OCI-LY7 (cell line): ENCODE data around the gene MAP3K5. TPM values are rescaled to one million over a fixed set of nuclear protein-coding genes. Genes with fewer than 3 reads are reported as not detected.

Experiments
- BruUV-seq: library from RNA; stranded (reverse); fragments of 400-500 nt; replicated peaks from 2 replicates; lab custom pipeline; 2021; lab: Mats Ljungman, UMichigan
- CTCF ChIA-PET: fragments of 300-600 bp; sonication (Branson Sonifier 250); formaldehyde crosslinking; loops from one replicate; lab custom pipeline; 2022; ENCODE audit warnings: antibody characterized with exemption; ENCODE audit not compliant: unreplicated experiment; lab: Charles Lee
- POLR2A ChIA-PET: fragments of 300-600 bp; sonication (Branson Sonifier 250); formaldehyde crosslinking; loops from one replicate; lab custom pipeline; 2022; ENCODE audit warnings: antibody characterized with exemption; lab: Charles Lee
- DNase-seq: peaks from one replicate; pipeline ENCODE4 v3.0.0-alpha.2; 2015; ENCODE audit warnings: low spot score
- H2AFZ ChIP-seq: fragments of 200-600 bp; sonication (generic), shearing (Covaris generic); 2 replicates; pipeline ENCODE4 v1.6.1; 2014; ENCODE audit warnings: mild to moderate bottlenecking, antibody characterized with exemption, low read length, moderate library complexity
- H3K27ac ChIP-seq: fragments of 200-600 bp; sonication (generic); 2 replicates; pipeline ENCODE4 v1.5.1; 2014; ENCODE audit warnings: mixed run types, low read depth, mild to moderate bottlenecking, moderate library complexity, low read length, inconsistent platforms; ENCODE audit not compliant: poor library complexity, severe bottlenecking
- H3K36me3 ChIP-seq: fragments of 200-600 bp; sonication (generic); 2 replicates; pipeline ENCODE4 v1.6.1; 2014; ENCODE audit warnings: mild to moderate bottlenecking, antibody characterized with exemption, low read length, moderate library complexity, mixed read lengths; ENCODE audit not compliant: insufficient read depth
- H3K4me1 ChIP-seq: fragments of 200-600 bp; sonication (generic); 2 replicates; pipeline ENCODE4 v1.5.1; 2014; ENCODE audit warnings: mild to moderate bottlenecking, low read length; ENCODE audit not compliant: insufficient read depth, poor library complexity, severe bottlenecking
- H3K4me2 ChIP-seq: fragments of 200-600 bp; sonication (generic); 2 replicates; pipeline ENCODE4 v1.6.1; 2014; ENCODE audit warnings: mild to moderate bottlenecking, low read length
- H3K4me3 ChIP-seq: fragments of 200-600 bp; sonication (generic); 2 replicates; pipeline ENCODE4 v1.5.1; 2014; ENCODE audit warnings: mild to moderate bottlenecking, low read depth, low read length; ENCODE audit not compliant: poor library complexity, severe bottlenecking
- H3K79me2 ChIP-seq: fragments of 200-600 bp; sonication (generic); 2 replicates; pipeline ENCODE4 v1.6.1; 2016; ENCODE audit warnings: low read depth, mild to moderate bottlenecking, low read length, moderate library complexity, mixed read lengths; ENCODE audit not compliant: insufficient read depth
- H3K9me2 ChIP-seq: fragments of 200-600 bp; sonication (generic); 2 replicates; pipeline ENCODE4 v1.6.1; 2016; ENCODE audit warnings: mild to moderate bottlenecking, low read length, mixed read lengths; ENCODE audit not compliant: insufficient read depth
- H3K9me3 ChIP-seq: fragments of 200-600 bp; sonication (generic); 2 replicates; pipeline ENCODE4 v1.6.1; 2014; ENCODE audit warnings: mild to moderate bottlenecking, mixed run types, low read length, mixed read lengths
- H4K20me1 ChIP-seq: fragments of 200-600 bp; sonication (generic); 2 replicates; pipeline ENCODE4 v1.6.1; 2014; ENCODE audit warnings: mild to moderate bottlenecking, antibody characterized with exemption, low read length, moderate library complexity, mixed read lengths; ENCODE audit not compliant: insufficient read depth
- CTCF ChIP-seq: fragments of 200-600 bp; sonication (generic); conservative IDR thresholded peaks from 2 replicates; pipeline ENCODE4 v1.5.1; 2014; ENCODE audit warnings: mild to moderate bottlenecking, antibody characterized with exemption, low read length, moderate library complexity, mixed read lengths
- EZH2phosphoT487 ChIP-seq: fragments of 200-600 bp; sonication (generic); IDR thresholded peaks from 2 replicates; pipeline ENCODE4 v1.6.1; 2018; ENCODE audit warnings: low read depth, borderline replicate concordance, mild to moderate bottlenecking, mixed run types, antibody characterized with exemption, low read length, moderate library complexity, mixed read lengths
- intact Hi-C: fragments of 100-400 bp; cut with micrococcal nuclease; formaldehyde crosslinking; loops from one replicate; pipeline ENCODE4 v1.10.0; 2022; ENCODE audit not compliant: unreplicated experiment
- total RNA-seq, 2 experiments: library from RNA; depleted of rRNA in 1 of 2; stranded (reverse); fragments of >200 nt in 1 of 2; shearing (Covaris generic) in 1 of 2; gene quantifications; 2 replicates each; pipeline ENCODE4 v1.2.3, GENCODE V29; 2014 to 2022

MAP3K5 gene
- total RNA-seq, 2 experiments from 2014 or later = 13.8 to 16.6 TPM

- Histone ChIP-seq H4K20me1 (no peaks in the 10 kb centered on the region), H3K27ac (no peak overlapping the region), H3K4me2 (no peak overlapping the region), H3K4me3 (no peak overlapping the region), H3K9me3 (no peaks in the 10 kb centered on the region), H3K36me3 (peaks cover 1% of the 10 kb centered on the region; the same call in 1 of the 2 replicates), H3K79me2 (no peaks in the 10 kb centered on the region), H3K4me1 (no peaks in the 10 kb centered on the region), H3K9me2 (no peaks in the 10 kb centered on the region), H2AFZ (no peak overlapping the region)
- no TSS peak for BruUV-seq
- no peak for DNase-seq
- no peak for TF ChIP-seq EZH2phosphoT487
- TF ChIP-seq CTCF = no peak
- POLR2A ChIA-PET = no interaction called here
- CTCF ChIA-PET = no interaction called here
- intact Hi-C loops = no loop called here
Observed at GRCh38 chr6:136662347-136663237, 129.7 kb downstream of the MAP3K5 start.

- Histone ChIP-seq H3K4me2 (no peak overlapping the region), H3K27ac (no peak overlapping the region), H3K79me2 (no peaks in the 10 kb centered on the region), H4K20me1 (no peaks in the 10 kb centered on the region), H3K36me3 (0 out of 2 replicates have a peak, but pooled peaks cover 4% of the 10 kb centered on the region), H3K9me2 (no peaks in the 10 kb centered on the region), H3K4me1 (no peaks in the 10 kb centered on the region), H3K4me3 (no peak overlapping the region), H3K9me3 (no peaks in the 10 kb centered on the region), H2AFZ (no peak overlapping the region)
- CTCF ChIA-PET = no interaction called here
- TF ChIP-seq CTCF (no peak), EZH2phosphoT487 (no peak)
- intact Hi-C loops = no loop called here
- DNase-seq = no peak
- BruUV-seq = no TSS peak
- POLR2A ChIA-PET = interaction anchor here (0.6 kb wide), 1 partner anchor 51 kb away, joined by 3 read pairs; no protein-coding TSS in a partner anchor
Observed at GRCh38 chr6:136660727-136661126, 131.6 kb downstream of the MAP3K5 start.

- POLR2A ChIA-PET = no interaction called here
- no TSS peak for BruUV-seq
Observed at GRCh38 chr6:136659991-136660499, 132.2 kb downstream of the MAP3K5 start.

More at GRCh38 chr6:136659991-136660499, 132.2 kb downstream of the MAP3K5 start:
- no peak overlapping the region for H3K27ac ChIP-seq
- CTCF ChIA-PET = no interaction called here
- H4K20me1 ChIP-seq = no peaks in the 10 kb centered on the region
- H2AFZ ChIP-seq = no peak overlapping the region
- H3K9me2 ChIP-seq = no peaks in the 10 kb centered on the region
- H3K36me3 ChIP-seq = 0 out of 2 replicates have a peak, but pooled peaks cover 10% of the 10 kb centered on the region
- TF ChIP-seq CTCF (no peak), EZH2phosphoT487 (no peak)
- H3K4me1 ChIP-seq = no peaks in the 10 kb centered on the region
- no peaks in the 10 kb centered on the region for H3K79me2 ChIP-seq
- no peak overlapping the region for H3K4me2 ChIP-seq
- intact Hi-C loops = no loop called here
- H3K9me3 ChIP-seq = no peaks in the 10 kb centered on the region
- no peak overlapping the region for H3K4me3 ChIP-seq
- no peak for DNase-seq
